Measurements from ENCODE around the gene SAC3D1.

DNA sequence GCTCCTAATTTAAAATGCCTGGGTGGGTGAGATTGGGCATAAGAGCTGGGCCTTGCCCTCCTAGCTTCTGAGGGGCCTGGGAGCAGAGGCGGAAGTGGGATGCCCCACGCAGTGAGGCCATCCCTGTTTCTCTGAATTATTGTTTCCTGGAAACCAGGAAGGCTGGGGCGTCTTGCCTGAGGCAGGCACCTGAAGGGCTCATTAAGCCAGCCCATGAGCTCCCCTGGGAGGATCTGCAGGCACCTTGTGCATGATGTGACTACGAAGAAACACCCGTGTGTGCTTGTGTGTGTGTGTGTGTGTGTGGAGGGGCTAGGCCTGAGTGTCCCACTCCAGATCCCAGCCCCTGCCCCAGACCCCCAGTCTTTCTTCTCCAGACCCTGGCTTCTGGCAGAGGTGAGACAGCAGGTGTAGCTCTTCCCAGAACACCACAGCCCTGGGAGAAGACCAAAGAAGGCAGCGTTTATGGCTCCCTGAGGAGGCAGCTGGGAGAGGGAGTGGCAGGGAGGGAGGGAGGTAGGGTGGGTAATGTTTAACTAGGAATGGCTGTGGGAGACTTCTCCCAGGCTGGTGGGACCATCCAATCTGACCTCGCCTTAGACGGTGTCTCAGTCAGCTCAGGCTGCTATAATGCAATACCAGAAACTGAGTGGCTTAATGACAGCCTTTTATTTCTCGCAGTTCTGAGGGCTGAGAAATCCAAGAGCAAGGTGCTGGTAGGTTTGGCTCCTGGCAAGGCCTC is 42.1 kb upstream of the SAC3D1 start:
- TF ChIP-seq POLR2A (IDR thresholded peaks at IDR 0.05) = no peak
- TF ChIP-seq, protein P1, sequence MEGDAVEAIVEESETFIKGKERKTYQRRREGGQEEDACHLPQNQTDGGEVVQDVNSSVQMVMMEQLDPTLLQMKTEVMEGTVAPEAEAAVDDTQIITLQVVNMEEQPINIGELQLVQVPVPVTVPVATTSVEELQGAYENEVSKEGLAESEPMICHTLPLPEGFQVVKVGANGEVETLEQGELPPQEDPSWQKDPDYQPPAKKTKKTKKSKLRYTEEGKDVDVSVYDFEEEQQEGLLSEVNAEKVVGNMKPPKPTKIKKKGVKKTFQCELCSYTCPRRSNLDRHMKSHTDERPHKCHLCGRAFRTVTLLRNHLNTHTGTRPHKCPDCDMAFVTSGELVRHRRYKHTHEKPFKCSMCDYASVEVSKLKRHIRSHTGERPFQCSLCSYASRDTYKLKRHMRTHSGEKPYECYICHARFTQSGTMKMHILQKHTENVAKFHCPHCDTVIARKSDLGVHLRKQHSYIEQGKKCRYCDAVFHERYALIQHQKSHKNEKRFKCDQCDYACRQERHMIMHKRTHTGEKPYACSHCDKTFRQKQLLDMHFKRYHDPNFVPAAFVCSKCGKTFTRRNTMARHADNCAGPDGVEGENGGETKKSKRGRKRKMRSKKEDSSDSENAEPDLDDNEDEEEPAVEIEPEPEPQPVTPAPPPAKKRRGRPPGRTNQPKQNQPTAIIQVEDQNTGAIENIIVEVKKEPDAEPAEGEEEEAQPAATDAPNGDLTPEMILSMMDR (IDR thresholded peaks at IDR 0.05) = no peak
